Measurements from ENCODE around the gene FAM9C.

The FAM9C gene

DNA sequence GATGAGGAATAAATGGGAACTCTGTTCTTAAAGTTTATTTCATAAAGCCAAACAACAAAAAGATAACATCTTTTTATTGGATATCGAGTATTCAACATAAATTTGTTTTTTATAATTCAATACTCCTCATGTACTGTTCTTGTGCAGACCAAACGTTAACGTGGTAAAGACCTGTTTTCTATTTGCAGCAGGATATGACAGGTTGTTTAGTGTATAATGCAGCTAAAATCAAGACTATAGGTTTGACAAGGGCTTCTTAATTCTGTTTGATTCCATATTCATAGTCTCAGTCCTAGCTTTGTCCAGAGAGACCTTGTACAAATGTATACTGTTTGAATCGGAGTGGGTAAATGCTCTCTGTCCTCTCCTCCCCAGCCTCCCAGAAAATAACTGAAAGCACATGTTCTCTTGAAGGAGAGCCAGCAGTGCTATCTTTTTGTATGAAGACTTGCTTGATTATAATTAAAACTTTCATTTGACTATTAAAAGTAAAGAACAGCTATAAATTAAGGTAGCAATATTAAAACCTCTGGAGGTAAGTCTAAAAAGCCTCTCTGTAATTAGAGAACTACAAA is 51.8 kb downstream of the FAM9C start:
- Histone ChIP-seq H3K9ac (ENCODE audit: low read length) (no peak overlapping the region), H3K27ac (ENCODE audit: low read length) (no peak overlapping the region), H3K36me3 (replicated peaks; ENCODE audit: low read depth, low read length) (no peaks in the 10 kb centered on the region), H4K20me1 (ENCODE audit: insufficient read depth, low read length) (no peaks in the 10 kb centered on the region), H3K4me3 (ENCODE audit: low read length) (no peak overlapping the region), H3K4me2 (ENCODE audit: low read length) (no peak overlapping the region), H2AFZ (ENCODE audit: low read depth, low read length) (no peak overlapping the region), H3K27me3 (ENCODE audit: low read depth, low read length) (no peaks in the 10 kb centered on the region), H3K4me1 (ENCODE audit: low read length) (peaks cover 13% of the 10 kb centered on the region), H3K79me2 (ENCODE audit: low read length) (no peaks in the 10 kb centered on the region), H3K9me3 (ENCODE audit: insufficient read depth, low read length) (no peaks in the 10 kb centered on the region)
- TF ChIP-seq EZH2phosphoT487 (IDR thresholded peaks at IDR 0.05; ENCODE audit: low read depth) = no peak
- TF ChIP-seq, protein P1, sequence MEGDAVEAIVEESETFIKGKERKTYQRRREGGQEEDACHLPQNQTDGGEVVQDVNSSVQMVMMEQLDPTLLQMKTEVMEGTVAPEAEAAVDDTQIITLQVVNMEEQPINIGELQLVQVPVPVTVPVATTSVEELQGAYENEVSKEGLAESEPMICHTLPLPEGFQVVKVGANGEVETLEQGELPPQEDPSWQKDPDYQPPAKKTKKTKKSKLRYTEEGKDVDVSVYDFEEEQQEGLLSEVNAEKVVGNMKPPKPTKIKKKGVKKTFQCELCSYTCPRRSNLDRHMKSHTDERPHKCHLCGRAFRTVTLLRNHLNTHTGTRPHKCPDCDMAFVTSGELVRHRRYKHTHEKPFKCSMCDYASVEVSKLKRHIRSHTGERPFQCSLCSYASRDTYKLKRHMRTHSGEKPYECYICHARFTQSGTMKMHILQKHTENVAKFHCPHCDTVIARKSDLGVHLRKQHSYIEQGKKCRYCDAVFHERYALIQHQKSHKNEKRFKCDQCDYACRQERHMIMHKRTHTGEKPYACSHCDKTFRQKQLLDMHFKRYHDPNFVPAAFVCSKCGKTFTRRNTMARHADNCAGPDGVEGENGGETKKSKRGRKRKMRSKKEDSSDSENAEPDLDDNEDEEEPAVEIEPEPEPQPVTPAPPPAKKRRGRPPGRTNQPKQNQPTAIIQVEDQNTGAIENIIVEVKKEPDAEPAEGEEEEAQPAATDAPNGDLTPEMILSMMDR (IDR thresholded peaks at IDR 0.05; ENCODE audit: low read depth, low read length) = no peak

DNA sequence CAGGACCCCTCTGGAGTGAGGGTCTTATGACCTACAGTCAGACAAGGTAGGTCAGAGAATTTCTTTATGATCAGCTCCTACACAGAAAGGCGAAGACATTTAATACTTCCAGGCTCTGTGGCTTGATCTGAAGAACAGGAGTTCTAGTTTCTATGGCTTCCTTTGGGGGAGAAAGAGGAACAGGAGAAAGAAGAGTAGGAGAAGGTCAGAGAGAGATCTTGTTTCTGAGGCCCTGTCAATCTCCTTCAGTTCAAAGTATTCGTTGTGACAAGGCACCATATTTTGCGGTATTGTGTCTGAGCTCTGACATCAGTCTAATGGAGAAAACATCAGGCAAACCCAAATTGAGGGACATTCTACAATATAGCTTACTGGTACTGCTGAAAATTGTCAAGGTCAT is 52.8 kb downstream of the FAM9C start:
- no peak overlapping the region for H3K4me3 ChIP-seq (ENCODE audit: low read length)
- TF ChIP-seq, protein P1 (IDR thresholded peaks at IDR 0.05; ENCODE audit: low read depth, low read length) = no peak
- H3K27me3 ChIP-seq (ENCODE audit: low read depth, low read length) = no peaks in the 10 kb centered on the region
- no peak overlapping the region for H2AFZ ChIP-seq (ENCODE audit: low read depth, low read length)
- H4K20me1 ChIP-seq (ENCODE audit: insufficient read depth, low read length) = no peaks in the 10 kb centered on the region
- peaks cover 7% of the 10 kb centered on the region; the same call in 1 of the 2 replicates for H3K4me1 ChIP-seq (ENCODE audit: low read length)
- no peaks in the 10 kb centered on the region for H3K9me3 ChIP-seq (ENCODE audit: insufficient read depth, low read length)
- no peak overlapping the region for H3K9ac ChIP-seq (ENCODE audit: low read length)
- H3K36me3 ChIP-seq (replicated peaks; ENCODE audit: low read depth, low read length) = no peaks in the 10 kb centered on the region
- no peaks in the 10 kb centered on the region for H3K79me2 ChIP-seq (ENCODE audit: low read length)
- no peak overlapping the region for H3K27ac ChIP-seq (ENCODE audit: low read length)
- no peak overlapping the region for H3K4me2 ChIP-seq (ENCODE audit: low read length)

DNA sequence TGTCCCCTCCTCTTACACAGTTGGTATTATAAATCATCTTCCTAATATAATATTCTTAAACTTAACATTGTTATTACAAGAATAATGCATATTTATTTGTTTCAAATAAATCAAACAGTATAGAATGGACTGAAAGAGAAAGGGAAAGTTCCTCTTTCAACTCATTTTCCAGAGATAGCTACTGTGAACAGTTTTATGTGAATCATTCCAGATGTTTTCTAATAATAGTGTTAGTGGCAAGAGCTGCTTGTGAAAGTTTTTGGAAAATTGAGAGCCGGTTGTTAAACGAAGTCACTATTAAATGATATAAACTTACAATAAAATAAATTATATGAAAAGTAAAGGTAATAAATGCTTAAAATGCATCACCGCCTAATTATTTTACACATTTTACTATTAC is 55.0 kb downstream of the FAM9C start:
- no peak overlapping the region for H3K4me2 ChIP-seq (ENCODE audit: low read length)
- H4K20me1 ChIP-seq (ENCODE audit: insufficient read depth, low read length) = no peaks in the 10 kb centered on the region
- H3K36me3 ChIP-seq (replicated peaks; ENCODE audit: low read depth, low read length) = peaks cover 3% of the 10 kb centered on the region
- no peak overlapping the region for H3K4me3 ChIP-seq (ENCODE audit: low read length)
- H3K79me2 ChIP-seq (ENCODE audit: low read length) = no peaks in the 10 kb centered on the region
- no peak overlapping the region for H3K27ac ChIP-seq (ENCODE audit: low read length)
- peaks cover 6% of the 10 kb centered on the region for H3K9me3 ChIP-seq (ENCODE audit: insufficient read depth, low read length)
- TF ChIP-seq EZH2phosphoT487 (IDR thresholded peaks at IDR 0.05; ENCODE audit: low read depth) = no peak
- TF ChIP-seq, protein P1 (IDR thresholded peaks at IDR 0.05; ENCODE audit: low read depth, low read length) = no peak
- H3K4me1 ChIP-seq (ENCODE audit: low read length) = peaks cover 25% of the 10 kb centered on the region
- H3K9ac ChIP-seq (ENCODE audit: low read length) = no peak overlapping the region
- H2AFZ ChIP-seq (ENCODE audit: low read depth, low read length) = no peak overlapping the region
- H3K27me3 ChIP-seq (ENCODE audit: low read depth, low read length) = no peaks in the 10 kb centered on the region

DNA sequence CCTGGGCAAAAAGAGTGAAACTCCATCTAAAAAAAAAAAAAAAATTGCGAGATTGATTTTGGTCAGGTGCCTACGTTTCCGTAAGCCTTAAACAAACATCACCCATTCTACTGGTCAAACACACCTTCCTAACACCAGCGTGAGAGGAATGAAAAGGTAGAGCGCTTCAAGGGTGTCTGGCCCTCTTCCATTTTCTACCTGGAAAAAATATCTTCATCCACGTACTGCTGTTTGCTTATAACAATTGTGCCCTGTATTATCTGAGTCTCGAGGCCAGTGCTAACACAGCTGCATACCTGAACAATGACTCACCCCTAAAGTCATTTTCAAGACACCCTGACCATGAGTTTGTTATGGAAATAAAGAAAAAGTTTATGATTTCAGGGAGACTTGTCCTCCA is 55.6 kb downstream of the FAM9C start:
- Histone ChIP-seq H3K27ac (ENCODE audit: low read length) (no peak overlapping the region), H3K79me2 (ENCODE audit: low read length) (no peaks in the 10 kb centered on the region), H3K4me3 (ENCODE audit: low read length) (no peak overlapping the region), H3K27me3 (ENCODE audit: low read depth, low read length) (no peaks in the 10 kb centered on the region), H3K9me3 (ENCODE audit: insufficient read depth, low read length) (peaks cover 6% of the 10 kb centered on the region), H3K4me1 (ENCODE audit: low read length) (peaks cover 32% of the 10 kb centered on the region), H3K36me3 (replicated peaks; ENCODE audit: low read depth, low read length) (peaks cover 3% of the 10 kb centered on the region), H3K4me2 (ENCODE audit: low read length) (no peak overlapping the region), H4K20me1 (ENCODE audit: insufficient read depth, low read length) (no peaks in the 10 kb centered on the region), H3K9ac (ENCODE audit: low read length) (no peak overlapping the region), H2AFZ (ENCODE audit: low read depth, low read length) (no peak overlapping the region)
- TF ChIP-seq EZH2phosphoT487 (IDR thresholded peaks at IDR 0.05; ENCODE audit: low read depth) = no peak
- TF ChIP-seq, protein P1 (IDR thresholded peaks at IDR 0.05; ENCODE audit: low read depth, low read length) = no peak

Measured in OCI-LY3 (cell line).